HG02610 (cell line): ENCODE data around the gene CD27.
"Not testable (repeated sequence)": the region's sequence is repeated elsewhere in the genome, so short reads cannot be mapped to it uniquely, and the experiment has no call there.

Experiments
- ATAC-seq: cut with Tn5 transposase; IDR thresholded peaks from one replicate; pipeline ENCODE4 v1.9.1; 2021; ENCODE audit warnings: mild to moderate bottlenecking, moderate library complexity; ENCODE audit not compliant: unreplicated experiment

CD27 gene

GRCh38 chr12:6444704-6445688, at the start of gene CD27:
Gene CD27 (plus strand): TSS chr12:6444955. CDS start chr12:6445096, 141 bp downstream.
- no peak for ATAC-seq

GRCh38 chr12:6396031-6396430, 48.7 kb upstream of the CD27 start:
- no peak for ATAC-seq

GRCh38 chr12:6399884-6400644, 44.7 kb upstream of the CD27 start:
- ATAC-seq = no peak

- ATAC-seq = no peak
Observed at GRCh38 chr12:6404390-6404789, 40.4 kb upstream of the CD27 start.

- ATAC-seq = no peak
Observed at GRCh38 chr12:6405963-6406362, 38.8 kb upstream of the CD27 start.

GRCh38 chr12:6407236-6407954, 37.4 kb upstream of the CD27 start:
- ATAC-seq = no peak

GRCh38 chr12:6416596-6416995, 28.2 kb upstream of the CD27 start:
- no peak for ATAC-seq

GRCh38 chr12:6418796-6419195, 26.0 kb upstream of the CD27 start:
- ATAC-seq = no peak

- ATAC-seq = no peak
Observed at GRCh38 chr12:6420364-6420763, 24.4 kb upstream of the CD27 start.

GRCh38 chr12:6423267-6424007, 21.3 kb upstream of the CD27 start:
- peak; percentile 35 for ATAC-seq

GRCh38 chr12:6424008-6424347, 20.8 kb upstream of the CD27 start:
- no peak for ATAC-seq

GRCh38 chr12:6424866-6425265, 19.9 kb upstream of the CD27 start:
- ATAC-seq = no peak

- ATAC-seq = no peak
Observed at GRCh38 chr12:6425590-6426531, 18.9 kb upstream of the CD27 start.

- peak; percentile 72 for ATAC-seq
Observed at GRCh38 chr12:6426882-6427671, 17.7 kb upstream of the CD27 start.

GRCh38 chr12:6427796-6428195, 17.0 kb upstream of the CD27 start:
- not testable (repeated sequence) for ATAC-seq

GRCh38 chr12:6428326-6428725, 16.4 kb upstream of the CD27 start:
- no peak for ATAC-seq

- ATAC-seq = no peak
Observed at GRCh38 chr12:6430124-6430989, 14.4 kb upstream of the CD27 start.

- no peak for ATAC-seq
Observed at GRCh38 chr12:6432991-6433390, 11.8 kb upstream of the CD27 start.
